CD4-positive, alpha-beta memory T cell (primary cell): ENCODE results near the gene LINGO1. TPM values are rescaled to one million over a fixed set of nuclear protein-coding genes. Genes with fewer than 3 reads are reported as not detected.

Experiments used
- CTCF ChIA-PET: fragments of 350-600 bp; sonication (Branson Sonifier 250); formaldehyde crosslinking; loops from one replicate; lab custom pipeline; 2021; ENCODE audit warnings: inconsistent platforms; ENCODE audit not compliant: partially characterized antibody; lab: Charles Lee
- POLR2A ChIA-PET: fragments of 350-600 bp; sonication (Branson Sonifier 250); formaldehyde crosslinking; loops from one replicate; lab custom pipeline; 2021; ENCODE audit not compliant: partially characterized antibody; lab: Charles Lee
- DNase-seq, 5 donors: peaks; one replicate each; pipeline versions ENCODE4 v3.0.0 to v3.0.0-alpha.2; 2020 to 2022; ENCODE audit warnings: mixed read lengths in 1 of 5
- H3K27ac ChIP-seq: one replicate; pipeline ENCODE4 v1.7.0; 2013; ENCODE audit warnings: low read depth, low read length
- H3K27me3 ChIP-seq: 2 replicates; pipeline ENCODE4 v1.7.0; 2013; ENCODE audit warnings: mild to moderate bottlenecking, low read length, moderate library complexity; ENCODE audit not compliant: insufficient read depth
- H3K36me3 ChIP-seq: 2 replicates; pipeline ENCODE4 v1.7.0; 2013; ENCODE audit warnings: mild to moderate bottlenecking, low read length, moderate library complexity; ENCODE audit not compliant: insufficient read depth
- H3K4me1 ChIP-seq: 2 replicates; pipeline ENCODE4 v1.7.0; 2013; ENCODE audit warnings: mild to moderate bottlenecking, low read length, moderate library complexity; ENCODE audit not compliant: insufficient read depth
- H3K4me3 ChIP-seq, 2 donors: one replicate each; pipeline ENCODE4 v1.7.0; 2013; ENCODE audit warnings: low read length in 2 of 2, mild to moderate bottlenecking in 1 of 2
- H3K9me3 ChIP-seq, 2 donors: one replicate each; pipeline ENCODE4 v1.7.0; 2013; ENCODE audit warnings: low read length in 2 of 2, control low read depth in 1 of 2; ENCODE audit not compliant: control insufficient read depth in 1 of 2
- H3K27ac Mint-ChIP-seq, 7 donors: one replicate each; pipeline ENCODE4 v1.8.0; 2020 to 2021; ENCODE audit warnings: mixed read lengths in 7 of 7, mild to moderate bottlenecking in 6 of 7, inconsistent platforms in 3 of 7, moderate library complexity in 3 of 7
- H3K27me3 Mint-ChIP-seq, 2 donors: one replicate each; pipeline ENCODE4 v1.8.0; 2020 to 2021; ENCODE audit warnings: mixed read lengths in 2 of 2
- H3K36me3 Mint-ChIP-seq, 2 donors: one replicate each; pipeline ENCODE4 v1.8.0; 2020 to 2021; ENCODE audit warnings: mixed read lengths in 2 of 2, inconsistent platforms in 1 of 2, mild to moderate bottlenecking in 1 of 2
- H3K4me1 Mint-ChIP-seq, 4 donors: one replicate each; pipeline ENCODE4 v1.8.0; 2020 to 2021; ENCODE audit warnings: mixed read lengths in 4 of 4, mild to moderate bottlenecking in 1 of 4
- H3K4me3 Mint-ChIP-seq, 8 donors: one replicate each; pipeline ENCODE4 v1.8.0; 2020 to 2021; ENCODE audit warnings: mixed read lengths in 8 of 8, mild to moderate bottlenecking in 7 of 8, moderate library complexity in 6 of 8, inconsistent platforms in 3 of 8
- H3K9me3 Mint-ChIP-seq, 8 donors: one replicate each; pipeline ENCODE4 v1.8.0; 2020 to 2021; ENCODE audit warnings: mixed read lengths in 8 of 8, mild to moderate bottlenecking in 5 of 8, inconsistent platforms in 3 of 8, moderate library complexity in 1 of 8
- intact Hi-C: fragments of 100-400 bp; cut with micrococcal nuclease; formaldehyde crosslinking; loops from one replicate; pipeline ENCODE4 v1.15.1; 2023
- polyA plus RNA-seq, 2 donors: library from polyadenylated mRNA; unstranded; fragments of 300-500 nt; fragmentation: Illumina TruSeq; gene quantifications; one replicate each; pipeline ENCODE4 v1.2.3, GENCODE V29; 2021
- total RNA-seq, 2 experiments: library from RNA; stranded (reverse); gene quantifications; one replicate each; pipeline ENCODE4 v1.2.3, GENCODE V29; 2021

LINGO1 gene
- total RNA-seq (not detected), polyA plus RNA-seq (not detected)

DNA sequence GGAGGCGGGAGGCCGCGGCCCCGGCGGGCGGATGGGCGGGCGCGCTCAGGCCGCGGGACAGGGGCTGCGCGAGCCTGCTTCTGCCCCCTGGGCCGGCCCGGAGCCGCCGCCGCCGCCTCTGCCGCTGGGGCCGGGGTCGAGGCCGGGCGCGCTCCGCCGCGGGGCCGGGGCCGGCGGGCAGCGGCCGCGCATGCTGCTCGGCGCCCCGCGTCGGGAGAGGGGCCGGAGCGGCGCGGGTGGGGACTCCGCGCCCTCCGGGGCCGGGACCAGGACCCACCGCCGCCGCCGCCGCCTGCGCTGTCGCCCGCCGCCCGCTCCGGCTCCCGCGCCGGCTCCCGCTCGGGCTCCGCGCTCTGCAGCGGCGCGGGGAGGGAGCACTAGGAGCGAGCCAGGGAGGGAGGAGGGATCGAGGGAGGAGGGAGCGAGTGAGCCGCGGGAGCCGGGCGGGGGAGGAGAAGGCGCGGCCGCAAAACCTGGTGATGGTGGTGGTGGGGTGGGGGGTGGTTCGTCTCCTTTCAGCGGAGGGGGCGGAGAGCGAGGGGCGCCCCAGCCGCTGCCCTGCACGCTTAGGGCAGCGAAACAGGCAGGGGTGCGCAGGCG is at the start of gene LINGO1:
LINGO1 (minus strand) TSS at position 379 of the 600 bp plus-strand sequence. CDS start 597 bp downstream, outside the sequence.
- Histone ChIP-seq H3K27me3 (peaks cover 13% of the 10 kb centered on the region), H3K4me3 (no peak within 1 kb of the TSS), H3K9me3 (no peaks in the 10 kb centered on the region), H3K4me1 (peaks cover 14% of the 10 kb centered on the region), H3K36me3 (no peaks in the 10 kb centered on the region), H3K27ac (no peak within 1 kb of the TSS)
- CTCF ChIA-PET, result interaction anchor here (0.8 to 2.1 kb wide), 3 partner anchors 11 to 15 kb away, joined by 3 to 6 read pairs (median 3); no protein-coding TSS in a partner anchor
- no peak for DNase-seq
- peaks cover 5 to 20% (median 12%) of the 10 kb centered on the region in 4 donors for H3K4me1 Mint-ChIP-seq
- peaks cover 27 to 39% of the 10 kb centered on the region in 2 donors for H3K27me3 Mint-ChIP-seq
- POLR2A ChIA-PET, result no interaction called here
- H3K9me3 Mint-ChIP-seq, result no peaks in the 10 kb centered on the region
- no peak within 1 kb of the TSS for H3K27ac Mint-ChIP-seq
- H3K36me3 Mint-ChIP-seq, result no peaks in the 10 kb centered on the region
- peak within 1 kb of the TSS; percentile 52 to 75 (median 68) for H3K4me3 Mint-ChIP-seq
- intact Hi-C loops, result loop anchor here (5.0 kb wide), 1 partner anchor 240 kb away; no protein-coding TSS in a partner anchor

DNA sequence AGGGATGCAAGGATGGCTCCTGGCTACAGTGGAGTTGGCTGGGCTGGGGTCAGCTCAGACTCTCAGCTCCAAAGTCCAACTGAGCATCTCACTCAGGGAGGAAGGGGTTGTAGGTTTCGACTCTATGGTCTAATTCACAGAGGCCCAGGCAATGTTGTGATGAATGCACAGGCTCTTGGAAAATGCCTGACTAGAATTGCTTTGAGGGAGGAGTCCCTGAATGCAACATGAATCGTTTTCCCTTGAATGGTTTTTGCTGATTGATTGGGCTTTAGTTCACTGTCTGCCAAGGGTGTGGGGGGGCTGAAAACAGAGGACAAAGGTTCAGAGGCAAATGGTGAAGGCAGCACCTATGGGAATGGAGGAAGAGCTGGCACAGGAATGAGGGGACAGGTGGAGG is 48.6 kb upstream of the LINGO1 start:
- H3K9me3 Mint-ChIP-seq, result peaks cover 0 to 2% (median 0%) of the 10 kb centered on the region in 8 donors
- Histone ChIP-seq H3K4me3 (no peak overlapping the region), H3K36me3 (no peaks in the 10 kb centered on the region), H3K9me3 (no peaks in the 10 kb centered on the region), H3K27ac (no peak overlapping the region), H3K4me1 (no peaks in the 10 kb centered on the region), H3K27me3 (no peaks in the 10 kb centered on the region)
- H3K4me1 Mint-ChIP-seq, result no peaks in the 10 kb centered on the region
- no peak for DNase-seq
- no peak overlapping the region for H3K27ac Mint-ChIP-seq
- no peaks in the 10 kb centered on the region for H3K36me3 Mint-ChIP-seq
- intact Hi-C loops, result no loop called here
- ChIA-PET POLR2A (no interaction called here), CTCF (no interaction called here)
- H3K4me3 Mint-ChIP-seq, result no peak overlapping the region
- peaks cover 13 to 34% of the 10 kb centered on the region in 2 donors for H3K27me3 Mint-ChIP-seq

DNA sequence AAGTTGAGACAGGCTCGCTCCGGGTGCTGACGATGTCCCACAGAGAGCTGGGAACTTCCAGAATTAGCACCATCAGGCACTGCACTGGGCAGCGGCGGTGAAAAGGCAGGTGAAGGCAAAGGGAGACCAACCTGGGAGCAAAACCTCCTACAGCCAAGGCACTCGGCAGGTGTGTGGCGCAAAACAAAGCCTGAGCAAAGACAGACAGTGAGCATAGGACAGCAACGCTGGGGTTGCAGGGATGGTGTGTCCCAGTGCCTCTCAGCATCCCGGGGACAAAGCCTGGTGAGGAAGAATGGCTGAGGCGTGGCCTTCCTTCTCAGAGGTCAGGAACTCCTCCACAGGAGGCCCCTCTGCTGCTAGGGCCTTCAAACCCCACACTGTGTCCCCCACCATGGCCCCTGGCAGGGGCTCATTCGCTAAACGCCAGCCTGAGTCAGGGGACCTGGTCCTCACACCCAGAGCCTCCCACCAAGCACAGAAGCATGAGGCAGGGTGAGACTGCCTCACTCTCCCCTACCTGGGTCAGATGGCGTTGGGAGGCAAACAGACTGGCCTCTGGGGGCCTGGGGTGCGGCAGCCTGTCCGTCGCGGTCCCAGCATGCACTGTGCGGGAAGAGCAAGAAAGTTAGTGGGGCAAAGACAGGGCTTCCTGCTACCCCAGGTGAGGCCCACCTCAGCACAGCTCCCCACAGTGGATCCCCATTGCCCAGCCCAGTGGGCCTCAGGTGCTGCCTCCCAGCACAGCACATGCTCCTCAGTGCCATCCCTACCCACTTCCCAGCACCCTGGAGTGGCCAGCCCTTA is 44.1 kb upstream of the LINGO1 start:
- intact Hi-C loops, result no loop called here
- DNase-seq, result no peak
- Histone ChIP-seq H3K27me3 (no peaks in the 10 kb centered on the region), H3K9me3 (no peaks in the 10 kb centered on the region), H3K4me1 (no peaks in the 10 kb centered on the region), H3K36me3 (no peaks in the 10 kb centered on the region), H3K27ac (no peak overlapping the region), H3K4me3 (no peak overlapping the region)
- peaks cover 5 to 26% of the 10 kb centered on the region in 2 donors for H3K27me3 Mint-ChIP-seq
- ChIA-PET CTCF (no interaction called here), POLR2A (no interaction called here)
- H3K4me3 Mint-ChIP-seq, result no peak overlapping the region
- H3K36me3 Mint-ChIP-seq, result no peaks in the 10 kb centered on the region
- H3K4me1 Mint-ChIP-seq, result no peaks in the 10 kb centered on the region
- no peak overlapping the region for H3K27ac Mint-ChIP-seq
- H3K9me3 Mint-ChIP-seq, result no peaks in the 10 kb centered on the region

DNA sequence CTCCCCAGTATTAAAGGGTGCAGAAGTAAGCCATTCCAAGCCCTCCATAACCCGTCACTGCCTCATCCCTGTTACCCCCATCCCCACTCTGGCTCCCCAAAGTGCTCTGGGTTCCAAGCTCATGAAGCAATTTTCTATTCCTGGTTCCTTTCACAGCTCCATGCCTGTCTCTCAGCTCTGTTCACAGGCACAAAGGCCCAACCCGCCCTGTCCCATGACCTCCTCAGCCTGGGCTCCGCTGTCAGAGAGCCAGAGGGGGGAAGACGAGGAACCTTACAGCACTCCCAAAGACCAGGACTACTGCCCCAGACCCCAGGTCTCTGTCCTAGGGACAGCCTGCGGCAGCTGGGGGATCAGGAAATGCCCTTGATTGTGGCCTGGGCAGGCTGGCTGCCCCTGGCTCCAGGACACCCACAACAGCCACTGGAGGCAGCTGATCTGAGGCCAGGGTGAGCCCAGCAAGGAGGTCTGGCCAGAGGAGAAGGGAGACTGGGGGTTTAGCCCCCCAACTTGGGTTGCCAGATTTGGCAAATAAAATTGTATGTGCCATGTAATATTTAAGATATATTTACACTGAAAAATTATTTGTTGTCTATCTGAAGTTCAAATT is 43.2 kb upstream of the LINGO1 start:
- no peaks in the 10 kb centered on the region for H3K36me3 ChIP-seq
- no peak overlapping the region for H3K27ac ChIP-seq
- no peaks in the 10 kb centered on the region for H3K36me3 Mint-ChIP-seq
- no peaks in the 10 kb centered on the region for H3K27me3 ChIP-seq
- CTCF ChIA-PET, result no interaction called here
- no peak overlapping the region for H3K4me3 ChIP-seq
- intact Hi-C loops, result no loop called here
- peaks cover 4 to 21% of the 10 kb centered on the region in 2 donors for H3K27me3 Mint-ChIP-seq
- POLR2A ChIA-PET, result no interaction called here
- H3K4me3 Mint-ChIP-seq, result no peak overlapping the region
- H3K9me3 Mint-ChIP-seq, result no peaks in the 10 kb centered on the region
- no peaks in the 10 kb centered on the region for H3K9me3 ChIP-seq
- DNase-seq, result no peak
- no peaks in the 10 kb centered on the region for H3K4me1 ChIP-seq
- H3K4me1 Mint-ChIP-seq, result no peaks in the 10 kb centered on the region
- H3K27ac Mint-ChIP-seq, result no peak overlapping the region

GRCh38 chr15:77674327-77674726 is 41.6 kb upstream of the LINGO1 start:
- no peak for DNase-seq
- intact Hi-C loops, result no loop called here
- Mint-ChIP-seq H3K27me3 (peaks cover 4 to 21% of the 10 kb centered on the region in 2 donors), H3K4me1 (no peaks in the 10 kb centered on the region), H3K27ac (no peak overlapping the region), H3K9me3 (no peaks in the 10 kb centered on the region), H3K4me3 (no peak overlapping the region), H3K36me3 (no peaks in the 10 kb centered on the region)
- Histone ChIP-seq H3K9me3 (no peaks in the 10 kb centered on the region), H3K27ac (no peak overlapping the region), H3K36me3 (no peaks in the 10 kb centered on the region), H3K27me3 (no peaks in the 10 kb centered on the region), H3K4me1 (no peaks in the 10 kb centered on the region), H3K4me3 (no peak overlapping the region)
- ChIA-PET POLR2A (no interaction called here), CTCF (no interaction called here)

- Histone ChIP-seq H3K4me1 (no peaks in the 10 kb centered on the region), H3K27me3 (no peaks in the 10 kb centered on the region), H3K9me3 (no peaks in the 10 kb centered on the region), H3K27ac (no peak overlapping the region), H3K4me3 (no peak overlapping the region), H3K36me3 (no peaks in the 10 kb centered on the region)
- intact Hi-C loops, result no loop called here
- DNase-seq, result no peak
- no peaks in the 10 kb centered on the region for H3K9me3 Mint-ChIP-seq
- ChIA-PET POLR2A (no interaction called here), CTCF (no interaction called here)
- peaks cover 4 to 22% of the 10 kb centered on the region in 2 donors for H3K27me3 Mint-ChIP-seq
- H3K4me1 Mint-ChIP-seq, result no peaks in the 10 kb centered on the region
- H3K36me3 Mint-ChIP-seq, result no peaks in the 10 kb centered on the region
- H3K4me3 Mint-ChIP-seq, result no peak overlapping the region
- H3K27ac Mint-ChIP-seq, result no peak overlapping the region
Observed at GRCh38 chr15:77673866-77674265, 41.2 kb upstream of the LINGO1 start.

GRCh38 chr15:77672135-77672534 is 39.4 kb upstream of the LINGO1 start:
- peaks cover 4% of the 10 kb centered on the region for H3K27me3 ChIP-seq
- peaks cover 1 to 17% of the 10 kb centered on the region in 2 donors for H3K27me3 Mint-ChIP-seq
- no peak overlapping the region for H3K27ac ChIP-seq
- H3K4me1 Mint-ChIP-seq, result no peaks in the 10 kb centered on the region
- H3K4me3 Mint-ChIP-seq, result no peak overlapping the region
- H3K36me3 Mint-ChIP-seq, result no peaks in the 10 kb centered on the region
- no peak overlapping the region for H3K4me3 ChIP-seq
- no peaks in the 10 kb centered on the region for H3K4me1 ChIP-seq
- ChIA-PET CTCF (no interaction called here), POLR2A (no interaction called here)
- DNase-seq, result no peak
- H3K27ac Mint-ChIP-seq, result no peak overlapping the region
- no peaks in the 10 kb centered on the region for H3K9me3 ChIP-seq
- H3K36me3 ChIP-seq, result no peaks in the 10 kb centered on the region
- H3K9me3 Mint-ChIP-seq, result no peaks in the 10 kb centered on the region
- intact Hi-C loops, result no loop called here
